Measurements from ENCODE around the gene RMDN2. TPM values are rescaled to one million over a fixed set of nuclear protein-coding genes. Genes with fewer than 3 reads are reported as not detected.
"Not testable (repeated sequence)": the region's sequence is repeated elsewhere in the genome, so short reads cannot be mapped to it uniquely, and the experiment has no call there.

Gene RMDN2
- total RNA-seq, 1 experiment from 2014 or later = 4.4 TPM

GRCh38 chr2:37997629-37998028 lies 72.5 kb downstream of the RMDN2 start:
- DNase-seq (ENCODE audit: low read depth, low spot score) (no peak), ATAC-seq (no peak)
- Histone ChIP-seq H3K27me3 (ENCODE audit: control insufficient read depth, insufficient read depth, low read length) (no peaks in the 10 kb centered on the region), H3K36me3 (ENCODE audit: control insufficient read depth, insufficient read depth, low read length) (no peaks in the 10 kb centered on the region), H3K27ac (ENCODE audit: low read length) (no peak overlapping the region), H3K4me3 (ENCODE audit: low read depth in 2 of 2, low read length in 2 of 2) (no peak overlapping the region), H3K9me3 (ENCODE audit: control insufficient read depth, insufficient read depth, low read depth, low read length) (no peaks in the 10 kb centered on the region), H3K4me1 (ENCODE audit: control insufficient read depth, insufficient read depth, low read length) (no peaks in the 10 kb centered on the region)
- BruUV-seq (replicated peaks) = no TSS peak
- intact Hi-C loops (cut with micrococcal nuclease; ENCODE audit: unreplicated experiment) (no loop called here), in situ Hi-C loops (cut with HindIII; ENCODE audit: low pct_unique_long_range_greater_than_20kb, low sequenced_read_pairs) (no loop called here)
- CTCF ChIA-PET = no interaction called here
- POLR2A ChIA-PET = no interaction called here
- TF ChIP-seq TCF7L2 (IDR thresholded peaks at IDR 0.05; ENCODE audit: low read depth, low read length) = no peak
- TF ChIP-seq POLR2AphosphoS5 (IDR thresholded peaks at IDR 0.05; ENCODE audit: low read depth, low read length) = no peak
- TF ChIP-seq SIN3A (IDR thresholded peaks at IDR 0.05; ENCODE audit: borderline replicate concordance, insufficient read depth, low read depth, low read length) = no peak
- TF ChIP-seq, protein P1, sequence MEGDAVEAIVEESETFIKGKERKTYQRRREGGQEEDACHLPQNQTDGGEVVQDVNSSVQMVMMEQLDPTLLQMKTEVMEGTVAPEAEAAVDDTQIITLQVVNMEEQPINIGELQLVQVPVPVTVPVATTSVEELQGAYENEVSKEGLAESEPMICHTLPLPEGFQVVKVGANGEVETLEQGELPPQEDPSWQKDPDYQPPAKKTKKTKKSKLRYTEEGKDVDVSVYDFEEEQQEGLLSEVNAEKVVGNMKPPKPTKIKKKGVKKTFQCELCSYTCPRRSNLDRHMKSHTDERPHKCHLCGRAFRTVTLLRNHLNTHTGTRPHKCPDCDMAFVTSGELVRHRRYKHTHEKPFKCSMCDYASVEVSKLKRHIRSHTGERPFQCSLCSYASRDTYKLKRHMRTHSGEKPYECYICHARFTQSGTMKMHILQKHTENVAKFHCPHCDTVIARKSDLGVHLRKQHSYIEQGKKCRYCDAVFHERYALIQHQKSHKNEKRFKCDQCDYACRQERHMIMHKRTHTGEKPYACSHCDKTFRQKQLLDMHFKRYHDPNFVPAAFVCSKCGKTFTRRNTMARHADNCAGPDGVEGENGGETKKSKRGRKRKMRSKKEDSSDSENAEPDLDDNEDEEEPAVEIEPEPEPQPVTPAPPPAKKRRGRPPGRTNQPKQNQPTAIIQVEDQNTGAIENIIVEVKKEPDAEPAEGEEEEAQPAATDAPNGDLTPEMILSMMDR (IDR thresholded peaks at IDR 0.05) = no peak
- TF ChIP-seq, protein P2, sequence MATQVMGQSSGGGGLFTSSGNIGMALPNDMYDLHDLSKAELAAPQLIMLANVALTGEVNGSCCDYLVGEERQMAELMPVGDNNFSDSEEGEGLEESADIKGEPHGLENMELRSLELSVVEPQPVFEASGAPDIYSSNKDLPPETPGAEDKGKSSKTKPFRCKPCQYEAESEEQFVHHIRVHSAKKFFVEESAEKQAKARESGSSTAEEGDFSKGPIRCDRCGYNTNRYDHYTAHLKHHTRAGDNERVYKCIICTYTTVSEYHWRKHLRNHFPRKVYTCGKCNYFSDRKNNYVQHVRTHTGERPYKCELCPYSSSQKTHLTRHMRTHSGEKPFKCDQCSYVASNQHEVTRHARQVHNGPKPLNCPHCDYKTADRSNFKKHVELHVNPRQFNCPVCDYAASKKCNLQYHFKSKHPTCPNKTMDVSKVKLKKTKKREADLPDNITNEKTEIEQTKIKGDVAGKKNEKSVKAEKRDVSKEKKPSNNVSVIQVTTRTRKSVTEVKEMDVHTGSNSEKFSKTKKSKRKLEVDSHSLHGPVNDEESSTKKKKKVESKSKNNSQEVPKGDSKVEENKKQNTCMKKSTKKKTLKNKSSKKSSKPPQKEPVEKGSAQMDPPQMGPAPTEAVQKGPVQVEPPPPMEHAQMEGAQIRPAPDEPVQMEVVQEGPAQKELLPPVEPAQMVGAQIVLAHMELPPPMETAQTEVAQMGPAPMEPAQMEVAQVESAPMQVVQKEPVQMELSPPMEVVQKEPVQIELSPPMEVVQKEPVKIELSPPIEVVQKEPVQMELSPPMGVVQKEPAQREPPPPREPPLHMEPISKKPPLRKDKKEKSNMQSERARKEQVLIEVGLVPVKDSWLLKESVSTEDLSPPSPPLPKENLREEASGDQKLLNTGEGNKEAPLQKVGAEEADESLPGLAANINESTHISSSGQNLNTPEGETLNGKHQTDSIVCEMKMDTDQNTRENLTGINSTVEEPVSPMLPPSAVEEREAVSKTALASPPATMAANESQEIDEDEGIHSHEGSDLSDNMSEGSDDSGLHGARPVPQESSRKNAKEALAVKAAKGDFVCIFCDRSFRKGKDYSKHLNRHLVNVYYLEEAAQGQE (IDR thresholded peaks at IDR 0.05; ENCODE audit: insufficient read depth in 1 of 2, low read depth in 2 of 2, low read length in 1 of 2) = no peak

GRCh38 chr2:38000485-38001222 lies 75.6 kb downstream of the RMDN2 start:
- ChIA-PET POLR2A (no interaction called here), CTCF (no interaction called here)
- ATAC-seq = no peak

DNA sequence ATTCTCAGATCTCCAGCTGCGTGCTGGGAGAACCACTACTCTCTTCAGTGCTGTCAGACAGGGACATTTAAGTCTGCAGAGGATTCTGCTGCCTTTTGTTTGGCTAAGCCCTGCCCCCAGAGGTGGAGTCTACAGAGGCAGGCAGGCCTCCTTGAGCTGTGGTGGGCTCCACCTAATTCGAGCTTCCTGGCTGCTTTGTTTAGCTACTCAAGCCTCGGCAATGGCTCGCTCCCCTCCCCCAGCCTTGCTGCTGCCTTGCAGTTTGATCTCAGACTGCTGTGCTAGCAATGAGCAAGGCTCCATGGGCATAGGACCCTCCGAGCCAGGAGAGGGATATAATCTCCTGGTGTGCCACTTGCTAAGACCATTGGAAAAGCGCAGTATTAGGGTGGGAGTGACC lies 85.1 kb downstream of the RMDN2 start:
- BruUV-seq (replicated peaks); H3K4me3 ChIP-seq (ENCODE audit: low read depth in 2 of 2, low read length in 2 of 2); in situ Hi-C loops (cut with HindIII; ENCODE audit: low pct_unique_long_range_greater_than_20kb, low sequenced_read_pairs); H3K36me3 ChIP-seq (ENCODE audit: control insufficient read depth, insufficient read depth, low read length); POLR2A ChIA-PET; CTCF ChIA-PET; DNase-seq (ENCODE audit: low read depth, low spot score); intact Hi-C loops (cut with micrococcal nuclease; ENCODE audit: unreplicated experiment); H3K27ac ChIP-seq (ENCODE audit: low read length); ATAC-seq; H3K4me1 ChIP-seq (ENCODE audit: control insufficient read depth, insufficient read depth, low read length); H3K27me3 ChIP-seq (ENCODE audit: control insufficient read depth, insufficient read depth, low read length); H3K9me3 ChIP-seq (ENCODE audit: control insufficient read depth, insufficient read depth, low read depth, low read length): not testable (repeated sequence)

More at GRCh38 chr2:38000485-38001222, 75.6 kb downstream of the RMDN2 start:
- Histone ChIP-seq H3K27me3 (ENCODE audit: control insufficient read depth, insufficient read depth, low read length) (no peaks in the 10 kb centered on the region), H3K4me1 (ENCODE audit: control insufficient read depth, insufficient read depth, low read length) (no peaks in the 10 kb centered on the region), H3K4me3 (ENCODE audit: low read depth in 2 of 2, low read length in 2 of 2) (no peak overlapping the region), H3K27ac (ENCODE audit: low read length) (no peak overlapping the region), H3K36me3 (ENCODE audit: control insufficient read depth, insufficient read depth, low read length) (no peaks in the 10 kb centered on the region), H3K9me3 (ENCODE audit: control insufficient read depth, insufficient read depth, low read depth, low read length) (no peaks in the 10 kb centered on the region)
- BruUV-seq (replicated peaks) = no TSS peak
- TF ChIP-seq POLR2AphosphoS5 (IDR thresholded peaks at IDR 0.05; ENCODE audit: low read depth, low read length) (no peak), TCF7L2 (IDR thresholded peaks at IDR 0.05; ENCODE audit: low read depth, low read length) (no peak), SIN3A (IDR thresholded peaks at IDR 0.05; ENCODE audit: borderline replicate concordance, insufficient read depth, low read depth, low read length) (no peak)
- TF ChIP-seq, protein P1 (IDR thresholded peaks at IDR 0.05) = no peak
- TF ChIP-seq, protein P2 (IDR thresholded peaks at IDR 0.05; ENCODE audit: insufficient read depth in 1 of 2, low read depth in 2 of 2, low read length in 1 of 2) = no peak
- intact Hi-C loops (cut with micrococcal nuclease; ENCODE audit: unreplicated experiment) (no loop called here), in situ Hi-C loops (cut with HindIII; ENCODE audit: low pct_unique_long_range_greater_than_20kb, low sequenced_read_pairs) (no loop called here)
- no peak for DNase-seq (ENCODE audit: low read depth, low spot score)
